Hepatic stellate cell (primary cell): ENCODE data around the gene UNC13D.
A peak's percentile ranks its signal among the peaks of the same experiment; 100 is the strongest.
"Not testable (repeated sequence)": the region's sequence is repeated elsewhere in the genome, so short reads cannot be mapped to it uniquely, and the experiment has no call there.

Experiments
- DNase-seq: peaks from one replicate; pipeline ENCODE4 v3.0.0; 2011; ENCODE audit warnings: low spot score

The UNC13D gene

DNA sequence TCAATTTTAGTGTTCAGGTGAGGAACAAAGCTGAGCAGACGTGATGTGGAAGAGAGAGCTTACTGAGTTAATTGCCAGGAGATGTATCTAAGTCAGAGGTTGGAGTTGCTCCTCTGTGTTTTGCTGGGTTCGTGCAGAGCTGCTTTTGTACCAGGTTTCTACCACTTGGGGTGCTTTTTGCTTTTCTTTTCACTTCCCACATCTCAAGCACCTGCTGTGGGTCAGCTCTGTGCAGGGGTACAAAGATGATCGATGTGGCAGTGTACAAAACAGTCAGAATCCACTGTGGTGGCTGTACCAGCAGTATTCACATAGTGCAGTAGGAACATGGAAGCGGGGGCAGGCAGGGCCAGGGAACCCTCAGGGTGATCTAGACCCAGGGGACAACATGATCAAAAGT, 44.8 kb downstream of the UNC13D start:
- DNase-seq, result no peak

GRCh38 chr17:75795820-75796607, 48.2 kb downstream of the UNC13D start:
- DNase-seq, result no peak

- no peak for DNase-seq
These were observed 50.7 kb downstream of the UNC13D start for GRCh38 chr17:75793460-75793859.

DNA sequence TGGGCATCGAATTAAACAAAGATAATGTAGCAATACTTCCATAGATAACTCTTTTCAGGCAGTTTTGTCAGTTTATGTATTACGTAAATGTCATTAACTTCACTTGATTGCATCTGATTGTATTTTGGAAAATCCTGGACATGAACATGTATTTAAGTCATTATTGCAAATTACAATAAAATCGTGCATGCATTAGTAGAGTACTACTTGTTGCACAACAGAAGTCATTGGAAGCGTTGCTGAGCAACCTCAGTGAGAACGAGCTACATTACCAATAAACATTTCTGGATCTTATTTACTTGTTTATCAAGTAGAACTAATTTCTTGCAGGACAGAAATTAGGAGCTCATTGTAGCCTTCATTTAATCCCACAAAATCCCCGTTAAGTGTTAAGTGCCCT, 53.0 kb downstream of the UNC13D start:
- DNase-seq, result no peak

DNA sequence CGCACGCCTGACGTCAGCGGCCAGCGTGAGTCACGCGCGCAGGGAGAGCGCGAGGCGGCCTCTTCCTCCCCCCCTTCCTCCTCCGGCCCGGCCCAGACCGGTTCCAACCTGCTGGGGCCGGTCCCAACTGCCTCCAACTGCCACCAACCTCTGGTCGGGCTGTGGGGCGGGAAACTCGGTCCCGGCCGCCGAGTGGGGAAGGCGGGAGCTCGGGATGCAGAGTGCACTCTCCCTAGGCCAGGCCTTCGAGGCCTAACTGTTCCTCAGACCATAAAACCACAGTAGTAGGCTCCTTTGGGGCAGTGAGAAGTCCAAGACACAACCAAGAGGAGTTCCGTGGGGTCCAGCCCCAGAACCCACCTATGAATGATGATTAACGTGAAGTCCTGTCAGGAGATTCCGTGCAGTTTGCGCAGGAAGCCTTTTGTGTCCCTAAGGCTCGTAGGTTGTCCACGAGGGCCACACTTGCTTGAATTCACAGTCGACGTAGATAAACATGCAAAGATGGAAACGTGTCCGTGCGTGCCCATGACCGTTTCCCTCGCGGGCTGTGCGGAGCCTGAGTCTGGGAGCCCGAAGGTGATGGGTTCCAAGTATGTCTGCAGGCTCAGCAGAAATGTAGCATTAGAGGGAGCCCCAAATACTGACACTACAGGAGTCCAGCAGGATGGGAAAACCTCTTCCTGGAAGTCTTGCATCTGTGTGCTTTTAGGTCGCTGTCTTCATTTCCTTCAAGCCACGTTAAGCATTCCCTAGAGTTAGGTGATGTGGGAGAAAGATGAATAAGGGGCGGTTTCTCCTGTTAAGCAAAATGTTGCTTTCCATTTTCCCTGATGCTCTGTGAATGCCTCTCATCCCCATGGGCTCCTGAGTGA, 59.0 kb downstream of the UNC13D start:
- peak; percentile 81 for DNase-seq

DNA sequence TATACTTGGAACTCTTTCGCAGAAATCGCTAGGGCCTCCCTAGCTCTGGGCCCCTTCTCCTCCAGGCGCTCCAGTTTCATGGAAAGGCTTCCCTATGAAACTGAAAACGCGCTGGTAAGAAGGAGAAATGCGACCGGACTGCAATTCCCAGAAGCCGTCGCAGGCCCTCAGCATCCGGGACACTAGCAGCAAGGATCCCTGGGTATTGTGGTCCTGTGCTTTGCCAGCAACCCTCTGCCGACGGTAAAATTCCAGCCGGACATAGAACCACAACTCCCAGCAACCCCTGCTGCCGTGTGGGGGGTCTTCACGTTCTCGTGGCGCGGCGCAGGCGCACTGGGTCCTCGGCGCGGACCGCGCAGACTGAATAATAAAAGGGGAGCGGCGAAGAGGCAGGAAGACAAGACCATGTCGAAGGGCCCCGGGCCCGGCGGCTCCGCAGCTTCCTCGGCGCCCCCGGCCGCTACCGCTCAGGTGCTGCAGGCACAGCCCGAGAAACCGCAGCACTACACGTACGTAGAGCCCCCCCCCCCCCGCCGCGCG, 59.7 kb downstream of the UNC13D start, which contains the start of gene UNK:
Gene UNK (plus strand): TSS at position 334 of the 543 bp plus-strand sequence. CDS start 75 bp downstream, at position 409.
- peak; percentile 98 for DNase-seq

DNA sequence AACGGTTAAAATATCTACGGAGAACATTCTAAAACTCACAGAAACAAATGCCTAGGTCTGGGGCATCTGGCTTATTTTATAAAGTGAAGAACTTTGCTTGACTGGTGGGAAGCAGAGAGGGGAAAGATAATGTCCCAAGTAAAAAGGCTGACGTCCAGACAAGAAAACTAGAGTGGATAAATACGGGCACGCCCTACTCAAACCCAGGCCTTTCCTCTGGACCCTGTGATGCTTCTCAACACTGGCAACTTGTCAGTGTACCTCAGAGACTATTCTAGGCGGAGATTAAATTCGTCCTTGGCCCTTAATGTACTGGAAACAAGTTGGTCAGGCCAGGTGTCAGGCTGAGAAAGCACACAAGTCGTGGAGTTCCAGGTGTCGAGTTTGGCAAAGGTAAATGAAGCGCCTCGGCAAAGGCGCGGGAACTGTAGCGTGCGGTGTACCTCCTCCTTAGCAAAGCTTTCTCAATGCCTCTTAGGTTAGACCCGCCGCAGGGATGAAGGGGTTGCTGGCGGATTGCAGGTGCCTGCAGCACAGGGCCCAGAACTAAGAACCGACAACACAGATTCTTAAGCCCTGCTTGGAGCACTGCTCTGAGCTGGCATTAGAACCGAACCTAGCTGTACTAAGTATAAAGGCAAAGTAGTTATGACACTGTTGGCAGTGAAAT, 60.3 kb downstream of the UNC13D start:
- no peak for DNase-seq

DNA sequence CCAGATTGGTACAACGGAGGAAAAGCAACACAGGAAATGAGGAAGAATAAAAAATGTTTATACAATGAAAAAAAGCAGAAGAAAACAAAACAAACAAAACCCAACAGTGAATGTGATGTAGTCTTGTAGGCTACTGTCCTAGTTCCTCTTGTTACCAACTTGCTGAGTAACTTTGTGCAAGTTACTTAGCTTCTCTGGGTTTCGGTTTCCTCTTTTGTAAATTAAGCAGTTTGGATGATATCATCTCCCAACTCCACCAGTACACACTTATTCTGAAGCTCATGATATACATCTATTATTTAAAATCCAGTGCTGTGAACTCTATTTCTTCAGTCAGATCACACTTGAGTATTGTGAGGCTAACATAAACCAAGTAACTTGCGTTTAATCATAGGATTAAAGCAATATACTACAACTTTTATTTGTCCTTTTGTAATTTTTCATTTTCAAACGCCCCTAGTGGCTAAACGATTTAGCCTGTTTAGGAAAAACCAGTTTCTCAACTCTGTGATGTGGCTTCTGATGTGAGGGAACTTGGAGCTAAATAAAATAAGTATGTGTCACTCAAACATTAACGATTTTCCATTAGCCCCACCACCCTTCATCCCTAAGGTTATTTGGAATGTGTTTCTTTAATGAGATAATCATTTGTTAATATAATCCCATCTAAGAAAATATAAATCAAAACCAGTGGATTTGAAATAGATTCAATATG, 61.0 kb downstream of the UNC13D start:
- DNase-seq, result no peak

DNA sequence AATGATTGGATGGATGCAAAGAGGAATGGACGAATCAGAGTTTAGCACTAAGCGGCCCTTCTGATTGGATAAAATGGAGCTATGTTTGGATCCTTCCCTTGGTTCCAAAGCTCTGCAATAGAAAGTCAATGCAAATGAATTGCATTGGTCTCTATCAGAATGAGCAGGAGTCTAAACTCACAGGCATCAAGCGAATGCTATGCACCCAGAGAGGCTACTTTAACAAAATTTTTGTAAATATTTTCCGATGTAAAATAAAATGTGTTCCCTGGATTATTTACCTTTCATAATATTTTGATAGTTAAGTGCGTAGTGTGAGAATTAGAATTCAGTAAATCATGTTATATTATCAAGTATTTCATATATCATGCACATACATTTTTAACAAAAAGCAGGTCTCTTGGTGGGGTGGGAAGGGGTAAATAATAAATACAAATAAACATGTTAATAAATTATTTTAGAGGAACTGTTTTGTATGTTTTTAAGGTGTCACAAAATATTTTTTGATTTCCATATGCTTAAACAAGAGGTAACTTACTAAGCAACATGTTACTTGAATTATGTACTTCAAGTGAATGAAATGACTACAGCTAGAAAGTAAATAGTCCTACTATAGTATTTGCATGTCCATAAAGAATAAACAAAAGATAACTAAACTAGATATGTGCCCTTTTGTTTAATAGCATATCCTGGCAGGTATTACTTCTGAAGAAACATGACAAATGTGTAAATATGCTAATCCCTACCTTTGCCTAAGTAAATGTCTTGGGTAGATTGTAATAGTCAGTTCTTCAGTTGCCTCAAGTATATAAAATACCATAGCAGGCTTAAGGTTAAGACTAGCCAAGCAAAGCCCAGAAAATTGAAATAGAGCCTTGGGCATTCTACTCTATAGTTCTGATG, 64.0 kb downstream of the UNC13D start:
- DNase-seq, result no peak

- peak; percentile 99 for DNase-seq
These were observed 64.8 kb downstream of the UNC13D start for GRCh38 chr17:75779250-75779986.

GRCh38 chr17:75778861-75779249, 65.3 kb downstream of the UNC13D start:
- DNase-seq, result no peak

DNA sequence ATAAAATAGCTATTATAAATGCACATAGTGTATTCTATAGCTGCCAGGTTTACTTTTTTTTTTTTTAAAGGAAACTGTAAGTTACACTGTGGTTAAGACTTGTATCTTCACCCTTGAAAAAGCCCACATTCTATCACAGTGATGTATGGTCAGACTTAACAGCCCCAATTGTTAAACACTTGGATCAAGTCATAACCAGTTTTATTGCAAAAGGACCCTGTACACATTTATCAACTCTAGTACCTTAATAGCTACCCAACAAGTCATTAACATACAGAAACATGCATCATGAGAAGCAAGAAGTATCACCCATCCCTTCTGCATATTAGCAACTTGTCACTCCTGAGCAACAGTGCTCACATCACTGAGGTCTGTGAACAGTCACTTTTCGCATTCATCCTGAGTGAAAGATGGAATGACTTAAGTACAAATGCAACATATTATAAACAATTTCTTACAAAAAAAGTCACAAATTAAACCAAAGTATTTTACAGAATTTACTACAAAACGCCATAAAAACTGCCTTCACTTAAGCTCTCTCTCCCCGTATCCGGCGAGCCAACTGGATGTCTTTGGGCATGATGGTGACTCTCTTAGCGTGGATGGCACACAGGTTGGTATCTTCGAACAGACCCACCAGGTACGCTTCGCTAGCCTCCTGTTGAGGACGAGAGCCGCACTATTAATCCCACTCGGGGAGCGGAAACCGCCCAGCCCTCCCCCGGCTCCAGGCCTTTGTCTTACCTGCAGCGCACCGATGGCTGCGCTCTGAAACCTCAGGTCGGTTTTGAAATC, 65.9 kb downstream of the UNC13D start:
- not testable (repeated sequence) for DNase-seq

DNA sequence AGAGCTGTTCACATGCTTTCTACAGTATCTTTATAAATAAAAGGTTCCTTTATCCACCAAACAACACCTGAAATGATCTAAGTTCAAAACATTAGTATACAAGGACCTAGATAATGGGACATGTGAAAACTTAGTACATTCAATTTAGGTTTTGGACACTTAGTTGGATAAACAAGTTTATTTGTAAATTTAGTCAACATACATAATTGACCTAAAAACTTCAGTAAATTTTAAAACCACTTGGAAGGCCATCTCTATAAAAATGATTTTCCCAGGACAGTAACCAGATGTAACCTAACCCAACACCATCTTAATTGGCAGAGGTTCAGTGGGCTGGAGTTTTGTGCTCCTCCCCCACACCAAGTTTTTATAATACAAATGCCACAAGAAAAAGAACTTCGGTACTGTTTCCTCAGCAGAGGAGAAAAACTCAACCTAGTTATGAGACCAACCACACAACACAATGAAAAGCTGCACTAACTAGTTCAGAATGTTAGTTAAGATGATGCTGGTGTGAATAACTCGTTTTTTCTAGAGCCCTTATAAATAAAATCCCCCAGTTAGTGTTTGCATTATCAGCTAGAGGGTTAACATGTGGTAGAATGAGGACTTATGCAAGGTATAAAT, 66.8 kb downstream of the UNC13D start:
- no peak for DNase-seq
